ENCODE data around the gene AMOTL2.

AMOTL2 gene

GRCh38 chr3:134337071-134337482 lies 37.2 kb downstream of the AMOTL2 start:
- no peak overlapping the region for H3K27ac ChIP-seq (ENCODE audit: low read length)
- H3K79me2 ChIP-seq (ENCODE audit: low read length) = no peaks in the 10 kb centered on the region
- H2AFZ ChIP-seq (ENCODE audit: low read depth, low read length) = no peak overlapping the region
- H4K20me1 ChIP-seq (ENCODE audit: insufficient read depth, low read length) = no peaks in the 10 kb centered on the region
- H3K36me3 ChIP-seq (replicated peaks; ENCODE audit: low read depth, low read length) = no peaks in the 10 kb centered on the region
- H3K27me3 ChIP-seq (ENCODE audit: low read depth, low read length) = peaks cover 6% of the 10 kb centered on the region
- no peak overlapping the region for H3K9ac ChIP-seq (ENCODE audit: low read length)
- H3K4me2 ChIP-seq (ENCODE audit: low read length) = no peak overlapping the region
- no peak overlapping the region for H3K4me3 ChIP-seq (ENCODE audit: low read length)
- no peak for TF ChIP-seq CTCF (IDR thresholded peaks at IDR 0.05; ENCODE audit: low read depth, low read length)
- no peak for TF ChIP-seq EZH2phosphoT487 (IDR thresholded peaks at IDR 0.05; ENCODE audit: low read depth)
- H3K4me1 ChIP-seq (ENCODE audit: low read length) = peaks cover 5% of the 10 kb centered on the region; the same call in 1 of the 2 replicates
- H3K9me3 ChIP-seq (ENCODE audit: insufficient read depth, low read length) = no peaks in the 10 kb centered on the region

DNA sequence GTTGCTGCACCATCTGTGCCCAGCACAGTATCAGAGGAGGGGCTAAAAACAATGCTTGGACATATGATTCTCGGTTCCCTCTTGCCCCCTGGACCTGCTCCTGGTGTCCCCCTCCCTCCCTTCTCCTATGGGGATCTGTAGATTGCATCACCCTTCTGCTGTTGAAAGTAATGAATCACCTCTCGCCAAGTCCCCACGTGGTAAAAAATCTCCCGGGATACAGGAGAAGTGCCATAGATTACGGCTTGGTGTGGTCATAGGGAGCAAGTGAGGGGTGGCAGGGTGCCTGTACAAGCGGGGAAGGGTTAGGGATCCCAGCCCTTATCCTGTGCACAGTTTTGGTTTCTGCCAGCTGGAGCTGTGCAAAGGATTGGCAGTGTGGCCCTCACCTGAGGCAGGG lies 37.7 kb downstream of the AMOTL2 start:
- Histone ChIP-seq H3K79me2 (ENCODE audit: low read length) (no peaks in the 10 kb centered on the region), H3K36me3 (replicated peaks; ENCODE audit: low read depth, low read length) (no peaks in the 10 kb centered on the region), H3K4me3 (ENCODE audit: low read length) (no peak overlapping the region), H3K27ac (ENCODE audit: low read length) (no peak overlapping the region), H3K4me2 (ENCODE audit: low read length) (no peak overlapping the region), H3K27me3 (ENCODE audit: low read depth, low read length) (peaks cover 8% of the 10 kb centered on the region), H2AFZ (ENCODE audit: low read depth, low read length) (no peak overlapping the region), H3K9me3 (ENCODE audit: insufficient read depth, low read length) (no peaks in the 10 kb centered on the region), H3K4me1 (ENCODE audit: low read length) (peaks cover 5% of the 10 kb centered on the region; the same call in 1 of the 2 replicates), H4K20me1 (ENCODE audit: insufficient read depth, low read length) (no peaks in the 10 kb centered on the region), H3K9ac (ENCODE audit: low read length) (no peak overlapping the region)
- TF ChIP-seq EZH2phosphoT487 (IDR thresholded peaks at IDR 0.05; ENCODE audit: low read depth) (no peak), CTCF (IDR thresholded peaks at IDR 0.05; ENCODE audit: low read depth, low read length) (no peak)

- no peaks in the 10 kb centered on the region for H3K9me3 ChIP-seq (ENCODE audit: insufficient read depth, low read length)
- no peak overlapping the region for H3K4me2 ChIP-seq (ENCODE audit: low read length)
- H3K36me3 ChIP-seq (replicated peaks; ENCODE audit: low read depth, low read length) = no peaks in the 10 kb centered on the region
- no peak overlapping the region for H3K27ac ChIP-seq (ENCODE audit: low read length)
- no peaks in the 10 kb centered on the region for H4K20me1 ChIP-seq (ENCODE audit: insufficient read depth, low read length)
- H3K27me3 ChIP-seq (ENCODE audit: low read depth, low read length) = peaks cover 11% of the 10 kb centered on the region
- H3K4me1 ChIP-seq (ENCODE audit: low read length) = no peaks in the 10 kb centered on the region
- no peak for TF ChIP-seq EZH2phosphoT487 (IDR thresholded peaks at IDR 0.05; ENCODE audit: low read depth)
- TF ChIP-seq CTCF (IDR thresholded peaks at IDR 0.05; ENCODE audit: low read depth, low read length) = no peak
- no peak overlapping the region for H3K4me3 ChIP-seq (ENCODE audit: low read length)
- H3K79me2 ChIP-seq (ENCODE audit: low read length) = no peaks in the 10 kb centered on the region
- no peak overlapping the region for H2AFZ ChIP-seq (ENCODE audit: low read depth, low read length)
- no peak overlapping the region for H3K9ac ChIP-seq (ENCODE audit: low read length)
Measured at GRCh38 chr3:134334901-134335280, 39.4 kb downstream of the AMOTL2 start.

DNA sequence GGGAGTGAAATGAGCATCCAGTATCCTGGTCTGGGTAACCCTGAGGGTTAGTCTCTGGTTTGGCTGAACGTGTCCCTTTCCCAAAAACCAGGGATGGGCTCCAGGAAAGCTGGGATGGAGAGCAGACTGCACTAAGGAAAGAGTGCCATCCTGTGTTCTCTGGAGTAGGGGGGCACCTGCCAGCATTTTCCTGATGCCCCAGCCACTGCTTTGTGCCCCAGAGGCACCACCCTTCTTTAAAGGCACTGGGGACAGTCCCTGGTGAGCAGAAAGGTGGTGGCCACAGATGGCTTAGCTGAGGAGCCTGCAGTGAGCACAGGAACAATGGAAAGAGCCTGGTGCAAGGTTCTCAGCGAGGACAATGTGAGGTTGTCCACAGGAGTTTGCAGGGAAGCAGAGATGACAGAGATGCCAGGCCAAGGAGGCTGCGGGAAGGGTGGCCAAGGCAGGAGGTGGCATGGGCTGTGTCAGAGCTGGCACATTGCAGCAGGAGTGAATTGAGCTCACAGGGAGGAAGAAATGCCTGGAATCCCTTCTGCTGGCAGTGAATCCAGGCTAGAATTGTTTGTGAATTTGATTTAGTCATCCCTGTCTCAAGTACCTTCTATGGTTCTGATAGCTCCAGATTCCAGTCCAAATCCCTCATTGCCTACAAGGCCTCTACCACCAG lies 39.9 kb downstream of the AMOTL2 start:
- Histone ChIP-seq H3K36me3 (replicated peaks; ENCODE audit: low read depth, low read length) (no peaks in the 10 kb centered on the region), H3K9me3 (ENCODE audit: insufficient read depth, low read length) (no peaks in the 10 kb centered on the region), H4K20me1 (ENCODE audit: insufficient read depth, low read length) (no peaks in the 10 kb centered on the region), H3K27me3 (ENCODE audit: low read depth, low read length) (peaks cover 11% of the 10 kb centered on the region), H2AFZ (ENCODE audit: low read depth, low read length) (no peak overlapping the region), H3K9ac (ENCODE audit: low read length) (no peak overlapping the region), H3K4me3 (ENCODE audit: low read length) (no peak overlapping the region), H3K4me1 (ENCODE audit: low read length) (no peaks in the 10 kb centered on the region), H3K79me2 (ENCODE audit: low read length) (no peaks in the 10 kb centered on the region), H3K27ac (ENCODE audit: low read length) (no peak overlapping the region), H3K4me2 (ENCODE audit: low read length) (no peak overlapping the region)
- TF ChIP-seq CTCF (IDR thresholded peaks at IDR 0.05; ENCODE audit: low read depth, low read length) = no peak
- no peak for TF ChIP-seq EZH2phosphoT487 (IDR thresholded peaks at IDR 0.05; ENCODE audit: low read depth)

Measured in OCI-LY3 (cell line).